Measurements from ENCODE around the gene TMEM170B. TPM values are rescaled to one million over a fixed set of nuclear protein-coding genes. Genes with fewer than 3 reads are reported as not detected.
A peak's percentile ranks its signal among the peaks of the same experiment; 100 is the strongest.

TMEM170B gene
- total RNA-seq, 1 donor from 2014 or later: 0.53 TPM

DNA sequence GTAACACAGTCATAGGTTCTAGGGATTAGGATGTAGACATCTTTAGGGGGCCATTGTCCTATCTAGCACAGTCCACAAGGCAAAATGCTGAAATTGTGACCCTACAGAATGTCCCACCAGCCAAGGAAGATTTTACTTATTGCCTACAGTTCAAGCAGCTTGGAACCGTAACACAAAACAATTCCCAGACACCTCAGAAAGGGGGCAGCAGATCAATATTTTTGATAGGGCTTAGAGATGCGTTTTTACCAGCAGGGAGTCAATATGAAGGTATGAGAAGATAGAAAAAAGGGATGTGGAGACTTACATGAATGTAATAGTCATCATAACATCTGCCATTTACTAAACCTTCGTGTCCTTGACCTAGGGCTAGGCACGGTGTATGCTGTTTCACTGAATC lies 81.0 kb downstream of the TMEM170B start:
- intact Hi-C loops (cut with DNase I): loop anchor here (5.0 kb wide), 1 partner anchor 34 kb away; no protein-coding TSS in a partner anchor
- TF ChIP-seq CTCF (IDR thresholded peaks at IDR 0.05): no peak
- H3K36me3 ChIP-seq: no peaks in the 10 kb centered on the region
- H3K9me3 ChIP-seq: no peaks in the 10 kb centered on the region
- no peak overlapping the region for H3K4me3 ChIP-seq
- peaks cover 0 to 31% of the 10 kb centered on the region in 2 donors for H3K4me1 ChIP-seq
- no peaks in the 10 kb centered on the region for H3K27me3 ChIP-seq
- DNase-seq (ENCODE audit: low spot score in 2 of 2): no peak
- H3K27ac ChIP-seq: no peak overlapping the region

DNA sequence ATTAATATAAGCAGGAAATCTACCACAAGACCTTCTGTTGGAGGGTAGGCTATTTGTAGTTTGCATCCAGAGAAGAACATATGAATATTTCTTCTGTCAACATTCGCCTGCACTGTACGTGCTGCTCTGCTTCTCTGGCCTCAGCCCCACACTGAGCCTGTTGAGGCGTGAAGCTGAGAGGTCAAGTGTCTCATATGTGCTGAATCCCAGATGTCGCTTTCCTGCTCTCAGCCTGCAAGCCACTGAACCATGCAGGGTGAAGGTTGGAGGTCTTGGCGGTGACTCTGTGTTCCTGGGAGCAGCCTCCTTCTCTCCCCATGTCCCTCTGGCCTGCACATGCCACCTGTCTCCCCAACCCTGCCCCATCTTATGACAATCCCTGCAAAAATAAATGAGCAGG lies 83.6 kb downstream of the TMEM170B start:
- no peak for TF ChIP-seq CTCF (IDR thresholded peaks at IDR 0.05)
- no peaks in the 10 kb centered on the region for H3K27me3 ChIP-seq
- no peak for DNase-seq (ENCODE audit: low spot score in 2 of 2)
- intact Hi-C loops (cut with DNase I): no loop called here
- H3K36me3 ChIP-seq: no peaks in the 10 kb centered on the region
- no peaks in the 10 kb centered on the region for H3K9me3 ChIP-seq
- H3K4me3 ChIP-seq: no peak overlapping the region
- peaks cover 0 to 17% of the 10 kb centered on the region in 2 donors for H3K4me1 ChIP-seq
- H3K27ac ChIP-seq: no peak overlapping the region

DNA sequence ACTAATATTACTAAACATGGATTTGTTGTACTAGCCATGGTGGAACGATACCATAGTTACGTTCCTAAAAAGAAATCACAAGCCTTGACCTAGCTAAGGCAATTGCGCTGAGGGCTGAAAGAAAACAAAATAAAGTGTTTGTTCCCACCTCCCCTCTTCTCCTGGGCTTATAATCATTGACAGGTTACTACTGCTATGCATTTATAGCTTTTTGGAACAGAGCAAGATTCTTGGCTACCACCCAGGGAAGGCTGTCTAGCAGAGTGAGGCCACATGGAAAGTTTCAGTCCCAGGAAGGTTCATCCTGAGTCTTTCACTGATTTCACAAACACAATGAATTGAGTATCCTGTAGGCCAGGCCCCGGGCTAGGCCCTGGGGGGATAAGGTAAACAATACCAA lies 84.6 kb downstream of the TMEM170B start:
- H3K4me3 ChIP-seq: no peak overlapping the region
- H3K9me3 ChIP-seq: no peaks in the 10 kb centered on the region
- no peak for TF ChIP-seq CTCF (IDR thresholded peaks at IDR 0.05)
- H3K27ac ChIP-seq: no peak overlapping the region
- no peak for DNase-seq (ENCODE audit: low spot score in 2 of 2)
- H3K4me1 ChIP-seq: peaks cover 0 to 11% of the 10 kb centered on the region in 2 donors
- intact Hi-C loops (cut with DNase I): no loop called here
- H3K36me3 ChIP-seq: no peaks in the 10 kb centered on the region
- H3K27me3 ChIP-seq: no peaks in the 10 kb centered on the region

- Histone ChIP-seq H3K36me3 (no peaks in the 10 kb centered on the region), H3K27ac (no peak overlapping the region), H3K27me3 (no peaks in the 10 kb centered on the region), H3K4me1 (peaks cover 0 to 8% of the 10 kb centered on the region in 2 donors), H3K9me3 (no peaks in the 10 kb centered on the region), H3K4me3 (no peak overlapping the region)
- TF ChIP-seq CTCF (IDR thresholded peaks at IDR 0.05): no peak
- intact Hi-C loops (cut with DNase I): no loop called here
- no peak for DNase-seq (ENCODE audit: low spot score in 2 of 2)
Measured at GRCh38 chr6:11623272-11623671, 85.7 kb downstream of the TMEM170B start.

- intact Hi-C loops (cut with DNase I): no loop called here
- no peaks in the 10 kb centered on the region for H3K27me3 ChIP-seq
- no peak overlapping the region for H3K4me3 ChIP-seq
- H3K27ac ChIP-seq: peak overlapping the region; percentile 45
- peaks cover 0 to 8% of the 10 kb centered on the region in 2 donors for H3K4me1 ChIP-seq
- no peak for DNase-seq (ENCODE audit: low spot score in 2 of 2)
- no peaks in the 10 kb centered on the region for H3K9me3 ChIP-seq
- H3K36me3 ChIP-seq: no peaks in the 10 kb centered on the region
- TF ChIP-seq CTCF (IDR thresholded peaks at IDR 0.05): no peak
Measured at GRCh38 chr6:11625302-11625701, 87.8 kb downstream of the TMEM170B start.

DNA sequence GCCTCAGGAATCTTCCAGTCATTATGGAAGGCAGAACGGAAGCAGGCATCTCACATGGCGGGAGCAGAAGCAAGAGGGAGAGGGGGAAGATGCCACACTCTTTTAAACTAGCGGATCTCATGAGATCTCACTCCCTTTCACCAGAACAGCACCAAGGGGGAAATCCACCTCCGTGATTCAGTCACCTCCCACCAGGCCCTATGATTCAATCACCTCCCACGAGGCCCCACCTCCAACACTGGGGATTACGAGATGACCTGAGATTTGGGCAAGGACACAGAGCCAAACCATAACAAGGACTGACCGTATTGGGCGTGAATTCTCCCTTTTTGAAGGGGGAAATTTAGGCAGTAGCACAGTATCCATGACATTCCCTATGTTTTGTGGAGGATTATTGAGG lies 88.8 kb downstream of the TMEM170B start:
- Histone ChIP-seq H3K36me3 (no peaks in the 10 kb centered on the region), H3K4me3 (no peak overlapping the region), H3K4me1 (peaks cover 0 to 8% of the 10 kb centered on the region in 2 donors), H3K9me3 (no peaks in the 10 kb centered on the region), H3K27ac (no peak overlapping the region), H3K27me3 (no peaks in the 10 kb centered on the region)
- TF ChIP-seq CTCF (IDR thresholded peaks at IDR 0.05): no peak
- no peak for DNase-seq (ENCODE audit: low spot score in 2 of 2)
- intact Hi-C loops (cut with DNase I): no loop called here
